Tibial nerve (tissue), 4 donors: ENCODE results near the gene GON7. TPM values are rescaled to one million over a fixed set of nuclear protein-coding genes. Genes with fewer than 3 reads are reported as not detected.

ENCODE experiments used
- DNase-seq, 2 donors: peaks; one replicate each; pipeline ENCODE4 v3.0.0-alpha.2; 2019; ENCODE audit warnings: low spot score in 2 of 2
- H3K27ac ChIP-seq, 4 donors: fragments of 200-600 bp; sonication (generic) in 3 of 4; one replicate each; pipeline ENCODE4 v1.5.1; 2017 to 2019; ENCODE audit warnings: mild to moderate bottlenecking in 1 of 4
- H3K27me3 ChIP-seq, 2 donors: fragments of 200-600 bp; sonication (generic) in 1 of 2; one replicate each; pipeline versions ENCODE4 v1.5.1 to v1.6.0; 2017 to 2019
- H3K36me3 ChIP-seq, 3 donors: fragments of 200-600 bp; sonication (generic); one replicate each; pipeline ENCODE4 v1.5.1; 2018 to 2019
- H3K4me1 ChIP-seq, 4 donors: fragments of 200-600 bp; sonication (generic) in 3 of 4; one replicate each; pipeline ENCODE4 v1.5.1; 2017 to 2019
- H3K4me3 ChIP-seq, 4 donors: fragments of 200-600 bp; sonication (generic) in 3 of 4; one replicate each; pipeline ENCODE4 v1.5.1; 2017 to 2019; ENCODE audit warnings: mild to moderate bottlenecking in 1 of 4, moderate library complexity in 1 of 4
- H3K9me3 ChIP-seq, 4 donors: fragments of 200-600 bp; sonication (generic) in 3 of 4; one replicate each; pipeline ENCODE4 v1.5.1; 2017 to 2019
- CTCF ChIP-seq, 5 experiments: fragments of 200-600 bp in 3 of 5; fragments of 450-650 bp in 2 of 5; sonication (generic) in 3 of 5; IDR thresholded peaks; one replicate each; pipeline ENCODE4 v1.5.1; 2016 to 2019; ENCODE audit warnings: antibody characterized with exemption in 5 of 5, mild to moderate bottlenecking in 3 of 5, moderate library complexity in 2 of 5
- EP300 ChIP-seq, 2 donors: sonication (generic); formaldehyde crosslinking; IDR thresholded peaks; one replicate each; pipeline ENCODE4 v1.6.1; 2017; ENCODE audit warnings: antibody characterized with exemption in 2 of 2, mild to moderate bottlenecking in 1 of 2
- POLR2A ChIP-seq, 2 donors: fragments of 450-650 bp; IDR thresholded peaks; one replicate each; pipeline ENCODE4 v1.6.1; 2017; ENCODE audit warnings: antibody characterized with exemption in 2 of 2, mild to moderate bottlenecking in 2 of 2, moderate library complexity in 2 of 2
- WGBS, 2 donors: methylation state at CpG; one replicate each; pipeline ENCODE4 v1.1.5; 2018; 5-methylcytosine and 5-hydroxymethylcytosine counted together
- total RNA-seq, 4 donors: library from RNA; depleted of rRNA; stranded (reverse); fragments of >200 nt; gene quantifications; one replicate each; pipeline ENCODE4 v1.1.0, GENCODE V29; 2016

Gene GON7
- total RNA-seq, 4 donors from 2014 or later = 7.5 to 23.4 (median 13.2) TPM

GRCh38 chr14:93199031-93199430 is 7.8 kb downstream of the GON7 start:
- peaks cover 0 to 18% (median 0%) of the 10 kb centered on the region in 3 donors for H3K36me3 ChIP-seq
- 88 to 97% methylated on average over 4 of the region's 4 CpGs for WGBS, 2 donors
- H3K27ac ChIP-seq = no peak overlapping the region
- no peak overlapping the region for H3K4me3 ChIP-seq
- no peak for TF ChIP-seq CTCF (IDR thresholded peaks at IDR 0.05)
- TF ChIP-seq EP300 (IDR thresholded peaks at IDR 0.05) = no peak
- no peak for TF ChIP-seq POLR2A (IDR thresholded peaks at IDR 0.05)
- no peaks in the 10 kb centered on the region for H3K27me3 ChIP-seq
- DNase-seq = no peak
- no peaks in the 10 kb centered on the region for H3K9me3 ChIP-seq
- no peaks in the 10 kb centered on the region for H3K4me1 ChIP-seq

DNA sequence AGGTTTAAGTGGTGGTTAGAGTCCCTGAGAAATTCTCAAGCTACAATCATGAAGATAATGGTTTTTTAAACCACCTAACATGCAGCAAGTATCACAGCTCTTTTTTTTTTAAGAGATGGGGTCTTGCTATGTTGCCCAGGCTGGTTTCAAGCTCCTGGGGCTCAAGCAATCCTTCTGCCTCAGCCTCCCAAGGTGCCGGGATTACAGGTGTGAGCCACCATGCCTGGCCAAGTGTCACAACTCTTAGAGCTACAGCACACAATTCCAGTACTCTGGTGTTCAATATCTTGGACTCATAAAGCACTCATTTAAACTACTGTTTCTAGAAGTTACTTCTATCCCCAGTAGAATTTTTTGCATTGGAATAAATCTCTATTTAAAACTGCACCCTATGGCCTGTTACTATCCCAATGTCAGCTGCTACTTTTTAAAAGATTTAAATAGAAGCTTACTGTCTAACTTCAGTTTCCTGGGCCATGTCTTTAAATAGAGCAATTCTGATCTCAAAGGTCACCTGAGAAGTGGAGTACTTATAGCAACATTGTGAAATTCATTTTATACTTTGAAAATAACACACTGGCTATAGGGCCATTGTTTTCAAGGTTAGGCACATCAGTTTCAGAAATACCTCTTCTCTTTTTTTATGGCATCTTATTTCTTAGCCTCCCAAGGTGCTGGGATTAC is 11.4 kb downstream of the GON7 start:
- TF ChIP-seq POLR2A (IDR thresholded peaks at IDR 0.05) (no peak), CTCF (IDR thresholded peaks at IDR 0.05) (no peak), EP300 (IDR thresholded peaks at IDR 0.05) (no peak)
- peaks cover 0 to 16% (median 0%) of the 10 kb centered on the region in 3 donors for H3K36me3 ChIP-seq
- H3K4me3 ChIP-seq = no peak overlapping the region
- no peak for DNase-seq
- H3K4me1 ChIP-seq = no peaks in the 10 kb centered on the region
- no peak overlapping the region for H3K27ac ChIP-seq
- no peaks in the 10 kb centered on the region for H3K27me3 ChIP-seq
- no peaks in the 10 kb centered on the region for H3K9me3 ChIP-seq
- WGBS, 2 donors = 91 to 100% methylated on average over 1 of the region's 1 CpG

GRCh38 chr14:93186956-93187355 is 19.9 kb downstream of the GON7 start:
- Histone ChIP-seq H3K36me3 (peaks cover 0 to 38% (median 0%) of the 10 kb centered on the region in 3 donors), H3K9me3 (no peaks in the 10 kb centered on the region), H3K27ac (no peak overlapping the region), H3K27me3 (no peaks in the 10 kb centered on the region), H3K4me3 (no peak overlapping the region), H3K4me1 (peaks cover 0 to 34% (median 19%) of the 10 kb centered on the region in 4 donors)
- TF ChIP-seq CTCF (IDR thresholded peaks at IDR 0.05) = no peak
- no peak for DNase-seq
- 90 to 94% methylated on average over 3 of the region's 3 CpGs for WGBS, 2 donors

DNA sequence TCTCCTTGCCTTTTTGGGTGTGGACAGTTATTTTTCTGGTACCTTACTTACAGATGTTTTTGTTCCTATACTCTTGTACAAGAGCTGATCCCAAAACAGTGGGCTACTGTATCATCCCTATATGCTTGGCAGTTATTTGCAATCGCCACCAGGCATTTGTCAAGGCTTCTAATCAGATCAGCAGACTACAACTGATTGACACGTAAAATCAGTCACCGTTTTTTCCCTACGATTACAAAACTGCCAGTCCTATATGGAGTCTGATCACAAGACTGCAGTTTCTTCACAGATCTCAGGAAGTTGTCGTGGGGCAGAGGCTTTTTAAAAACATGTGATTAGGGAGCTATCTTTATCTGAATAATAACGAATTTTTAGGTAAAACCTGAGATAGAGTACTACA is 20.4 kb downstream of the GON7 start:
- 73 to 79% methylated on average over 6 of the region's 6 CpGs for WGBS, 2 donors
- no peak for DNase-seq

More for the DNA sequence above, 20.4 kb downstream of the GON7 start:
- Histone ChIP-seq H3K27ac (peak overlapping the region in 1 of 4 donors; percentile 94), H3K4me1 (peaks cover 0 to 34% (median 19%) of the 10 kb centered on the region in 4 donors), H3K27me3 (no peaks in the 10 kb centered on the region), H3K9me3 (no peaks in the 10 kb centered on the region), H3K4me3 (no peak overlapping the region), H3K36me3 (peaks cover 0 to 40% (median 4%) of the 10 kb centered on the region in 3 donors)
- TF ChIP-seq POLR2A (IDR thresholded peaks at IDR 0.05) = no peak
- no peak for TF ChIP-seq EP300 (IDR thresholded peaks at IDR 0.05)
- TF ChIP-seq CTCF (IDR thresholded peaks at IDR 0.05) = no peak
